Activated CD4-positive, alpha-beta T cell treated with anti-CD3 and anti-CD28 coated beads, Interleukin-2, amount 50 U/mL, for 1 hour (primary cell): Measurements from ENCODE around the gene RHBDF2.

ENCODE experiments used
- DNase-seq: peaks from one replicate; pipeline ENCODE4 v3.0.0-alpha.2; 2020

RHBDF2 gene

DNA sequence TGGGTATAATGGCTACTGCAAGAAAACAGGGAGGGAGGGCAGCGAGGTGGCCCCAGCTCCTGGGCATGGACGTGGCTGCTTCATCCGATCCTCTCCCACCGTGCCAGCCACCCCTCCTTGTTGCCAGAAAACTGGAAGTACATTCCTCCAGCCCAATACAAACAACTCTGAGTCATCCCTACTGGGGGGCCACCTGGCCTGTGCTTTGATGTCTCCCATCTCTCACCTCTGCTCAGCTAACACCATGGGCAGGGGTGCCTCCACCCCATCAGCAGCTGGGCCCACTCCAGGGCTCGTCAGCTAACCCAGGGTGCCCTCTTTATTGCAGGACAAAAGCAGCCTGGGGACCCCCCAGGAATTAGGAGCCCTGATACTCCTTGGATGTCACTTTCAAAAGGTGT is 2.0 kb downstream of the RHBDF2 start:
- DNase-seq: no peak

DNA sequence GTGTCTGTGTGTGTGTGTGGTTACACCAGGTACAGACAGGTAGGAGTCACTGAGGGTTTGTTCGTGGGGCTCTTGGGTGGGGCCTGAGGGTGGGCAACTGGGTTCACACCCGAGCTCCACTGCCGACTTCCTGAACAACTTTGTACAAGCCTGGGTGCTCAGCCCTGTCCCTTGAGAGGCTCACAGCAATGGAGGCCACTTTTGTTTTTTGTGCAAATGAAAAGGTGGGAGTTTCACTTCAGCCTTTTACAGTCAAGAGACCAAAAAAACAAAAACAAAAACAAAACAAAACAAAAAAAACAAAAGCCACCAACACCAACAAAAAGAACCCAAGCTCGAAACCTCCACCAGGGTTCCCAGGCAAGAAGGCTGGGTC is 2.4 kb downstream of the RHBDF2 start:
- no peak for DNase-seq

DNA sequence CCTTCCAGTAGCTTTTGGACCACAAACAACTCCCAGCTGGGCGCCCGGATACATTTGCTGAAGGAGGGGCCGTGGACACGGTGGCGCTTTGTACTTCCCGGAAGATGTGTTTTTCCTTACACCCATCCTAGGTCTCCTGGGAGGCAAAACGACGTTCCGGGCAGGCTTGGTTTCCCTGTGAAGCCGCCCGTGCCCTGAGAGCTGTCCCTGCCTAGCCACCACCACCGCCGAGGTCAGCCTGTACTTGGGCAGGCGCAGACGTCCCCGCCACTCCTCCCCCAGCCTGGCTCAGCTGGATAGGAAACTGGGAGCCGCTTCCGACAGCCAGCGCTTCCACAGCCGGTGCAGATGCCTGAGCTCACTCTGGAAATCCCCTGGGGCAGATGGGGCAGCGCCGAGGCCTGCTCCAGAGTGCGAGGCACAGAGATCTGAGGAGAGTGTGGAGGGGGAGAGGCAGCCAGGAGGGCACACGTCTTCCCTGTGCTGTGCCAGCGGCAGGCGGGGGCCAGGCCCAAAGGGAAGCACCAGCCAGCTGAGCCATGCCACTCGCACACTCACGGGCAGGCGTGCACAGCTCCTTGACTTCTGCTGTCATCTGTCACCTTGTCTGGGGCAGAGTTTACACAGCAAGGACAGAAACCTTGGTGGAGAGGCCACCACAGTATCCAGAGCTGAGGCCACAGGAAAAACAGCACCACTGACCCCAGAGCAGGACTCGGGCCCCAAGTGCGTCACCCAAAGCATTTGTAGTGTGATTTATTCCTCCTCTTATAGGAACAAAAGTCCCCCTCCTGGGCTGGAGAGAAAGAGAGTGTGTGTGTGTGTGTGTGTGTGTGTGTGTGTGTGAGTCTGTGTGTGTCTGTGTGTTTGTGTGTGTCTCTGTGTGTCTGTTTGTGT is 3.0 kb downstream of the RHBDF2 start:
- DNase-seq: no peak

DNA sequence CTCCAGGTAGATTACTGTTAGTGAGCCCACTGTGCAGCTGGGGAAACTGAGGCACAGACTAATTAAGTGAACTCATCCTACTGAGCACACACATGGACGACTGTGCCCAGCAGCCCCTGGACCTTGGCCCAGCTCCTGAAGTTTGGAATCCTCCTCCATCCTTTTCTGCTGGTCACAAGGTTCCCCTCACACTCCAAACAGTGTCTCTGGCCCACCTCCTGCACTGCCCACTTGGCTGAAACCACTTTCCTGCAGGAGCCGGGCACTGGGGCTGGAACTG is 3.6 kb downstream of the RHBDF2 start:
- no peak for DNase-seq

DNA sequence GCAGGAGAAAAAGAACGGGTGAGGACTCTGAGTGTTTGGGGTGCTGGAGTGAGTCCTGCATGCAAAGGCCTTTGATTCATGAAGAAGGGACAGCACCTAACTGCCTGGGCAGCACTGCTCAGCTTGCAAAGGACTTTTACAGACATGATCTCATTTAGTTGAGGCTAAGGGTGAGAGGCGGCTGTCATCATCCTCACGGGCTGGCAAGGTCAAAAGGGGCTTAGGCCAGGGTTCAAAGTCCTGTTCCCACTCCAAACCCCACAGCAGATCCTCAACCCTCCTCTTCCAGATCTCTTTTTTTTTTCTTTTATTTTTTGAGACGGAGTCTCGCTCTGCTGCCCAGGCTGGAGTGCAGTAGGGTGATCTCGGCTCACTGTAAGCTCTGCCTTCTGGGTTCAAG is 4.8 kb downstream of the RHBDF2 start:
- DNase-seq: no peak

- DNase-seq: no peak
Observed at GRCh38 chr17:76495663-76496400, 5.4 kb downstream of the RHBDF2 start.

- no peak for DNase-seq
Observed at GRCh38 chr17:76493505-76494167, 7.6 kb downstream of the RHBDF2 start.

GRCh38 chr17:76492989-76493501 is 8.2 kb downstream of the RHBDF2 start:
- no peak for DNase-seq

- DNase-seq: no peak
Observed at GRCh38 chr17:76492123-76492988, 8.9 kb downstream of the RHBDF2 start.

DNA sequence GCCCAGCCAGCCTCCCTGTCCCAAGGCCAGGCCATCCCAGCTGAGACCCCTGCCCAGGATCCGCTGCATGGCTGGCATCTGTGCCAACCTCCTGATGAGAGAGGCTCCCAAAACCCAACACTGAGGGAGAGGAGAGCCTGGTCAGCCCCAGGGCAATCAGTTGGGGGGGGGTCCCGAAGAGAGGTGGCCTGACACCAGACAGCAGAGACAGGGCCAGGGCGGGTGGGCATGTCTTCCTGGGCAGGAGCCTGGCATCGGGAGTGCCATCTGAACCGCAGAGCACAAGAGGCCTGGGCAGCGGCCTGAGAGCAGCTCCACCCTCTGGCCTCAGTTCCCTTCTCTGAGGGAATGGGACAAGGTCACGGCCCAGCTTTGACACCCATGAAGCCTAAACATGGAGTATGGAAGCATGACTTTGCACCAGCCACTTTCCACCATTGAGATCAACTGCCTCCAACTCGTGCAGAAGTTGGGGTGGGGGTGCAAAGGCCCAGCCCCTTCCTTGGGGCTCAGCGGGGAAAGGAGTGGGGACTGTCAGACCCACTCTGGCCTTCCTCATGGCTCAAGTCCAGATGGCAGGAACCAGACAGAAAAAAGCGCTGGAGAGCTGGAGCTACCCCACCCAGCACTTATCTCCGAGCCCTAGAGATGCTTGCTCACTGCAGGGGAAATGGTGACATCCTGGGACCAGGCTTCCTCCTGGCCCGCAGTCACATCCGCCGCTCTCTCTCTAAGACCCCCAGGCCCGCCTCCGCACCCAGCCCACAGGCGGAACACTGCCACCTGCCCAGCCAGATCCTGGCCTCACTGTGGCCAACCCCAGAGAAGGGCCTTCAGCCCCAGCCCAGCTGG is 9.7 kb downstream of the RHBDF2 start:
- no peak for DNase-seq

DNA sequence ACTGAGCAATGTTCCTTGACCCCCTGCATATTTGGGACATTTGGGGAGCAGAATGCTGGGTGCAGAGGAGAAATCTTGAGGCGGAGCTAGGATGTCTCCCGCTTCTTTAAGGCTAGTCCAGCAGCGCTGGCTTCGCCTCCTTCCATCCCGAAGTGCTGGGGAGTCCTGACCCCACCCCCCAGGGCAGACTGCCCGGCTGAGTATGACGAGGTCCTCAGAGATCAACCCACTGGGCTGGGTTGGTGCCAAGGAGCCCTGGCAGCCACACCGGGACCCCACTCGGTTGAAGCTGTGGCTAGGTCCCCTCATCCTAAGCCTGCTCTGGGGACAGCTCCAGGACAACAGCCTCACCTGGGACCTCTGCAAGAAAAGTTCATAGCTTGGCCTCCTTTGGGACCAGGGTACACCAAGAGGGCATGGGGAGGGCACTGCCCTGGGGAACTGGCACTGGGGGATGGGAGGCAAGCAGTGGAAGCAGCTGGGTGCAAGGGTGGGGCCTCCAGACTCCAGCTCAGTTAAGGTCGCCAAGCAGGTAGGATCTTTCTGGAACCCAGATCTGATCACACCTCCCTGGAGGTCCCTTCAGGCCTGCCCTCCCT is 11.0 kb downstream of the RHBDF2 start:
- DNase-seq: no peak

DNA sequence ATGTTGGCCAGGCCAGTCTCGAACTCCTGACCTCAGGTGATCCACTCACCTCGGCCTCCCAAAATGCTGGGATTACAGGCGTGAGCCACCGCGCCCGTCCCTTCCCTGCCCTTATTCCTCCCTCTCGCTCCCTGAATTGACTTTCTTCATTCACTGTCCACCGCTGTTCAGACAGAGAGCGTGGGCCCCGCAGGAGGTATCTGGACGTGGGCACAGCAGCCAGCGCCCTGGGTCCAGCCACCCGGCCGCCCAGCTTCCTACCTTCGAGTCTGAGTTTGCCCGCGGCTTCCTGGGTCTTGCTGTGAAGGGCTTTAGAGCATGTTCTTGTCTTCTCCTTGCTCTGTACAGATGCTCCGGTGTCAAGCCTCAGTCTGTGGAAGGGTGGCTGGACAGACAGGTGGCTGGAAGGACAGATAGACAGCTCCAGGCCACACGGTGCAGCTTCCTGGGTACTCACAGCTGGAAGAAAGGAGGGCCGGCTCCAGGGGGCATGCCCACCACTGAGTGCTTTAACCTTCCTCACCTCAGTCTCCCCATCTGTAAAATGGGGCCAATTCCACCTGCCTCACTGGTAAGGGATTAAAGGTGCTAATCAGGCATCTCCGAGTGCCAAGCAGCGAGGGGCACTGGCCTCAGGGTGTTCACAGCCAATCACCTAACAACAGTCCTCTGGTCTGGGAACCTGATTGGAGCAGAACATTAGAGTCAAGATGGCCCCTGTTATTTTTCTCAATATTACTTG is 13.6 kb downstream of the RHBDF2 start:
- DNase-seq: no peak

DNA sequence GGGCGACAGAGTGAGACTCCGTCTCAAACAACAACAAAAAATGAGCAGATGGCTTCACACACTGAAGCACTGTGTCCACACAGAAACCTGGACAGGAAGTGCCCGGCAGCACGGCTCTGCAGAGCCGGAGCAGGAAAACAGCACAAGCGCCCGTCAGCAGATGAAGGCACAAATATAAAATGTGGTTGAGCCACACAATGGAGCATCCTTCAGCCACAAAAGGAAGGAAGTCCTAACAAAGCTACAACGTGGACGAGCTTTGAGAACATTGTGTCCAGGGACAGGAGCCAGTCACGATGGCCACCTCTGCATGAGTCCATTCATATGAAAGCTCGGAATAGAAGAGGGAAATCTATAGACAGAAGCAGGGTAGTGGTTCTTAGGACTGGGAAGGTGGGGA is 15.7 kb downstream of the RHBDF2 start:
- no peak for DNase-seq

- DNase-seq: no peak
Observed at GRCh38 chr17:76484228-76484725, 16.9 kb downstream of the RHBDF2 start.

- no peak for DNase-seq
Observed at GRCh38 chr17:76481071-76481655, 20.1 kb downstream of the RHBDF2 start.

- DNase-seq: no peak
Observed at GRCh38 chr17:76480632-76481031, 20.6 kb downstream of the RHBDF2 start.

DNA sequence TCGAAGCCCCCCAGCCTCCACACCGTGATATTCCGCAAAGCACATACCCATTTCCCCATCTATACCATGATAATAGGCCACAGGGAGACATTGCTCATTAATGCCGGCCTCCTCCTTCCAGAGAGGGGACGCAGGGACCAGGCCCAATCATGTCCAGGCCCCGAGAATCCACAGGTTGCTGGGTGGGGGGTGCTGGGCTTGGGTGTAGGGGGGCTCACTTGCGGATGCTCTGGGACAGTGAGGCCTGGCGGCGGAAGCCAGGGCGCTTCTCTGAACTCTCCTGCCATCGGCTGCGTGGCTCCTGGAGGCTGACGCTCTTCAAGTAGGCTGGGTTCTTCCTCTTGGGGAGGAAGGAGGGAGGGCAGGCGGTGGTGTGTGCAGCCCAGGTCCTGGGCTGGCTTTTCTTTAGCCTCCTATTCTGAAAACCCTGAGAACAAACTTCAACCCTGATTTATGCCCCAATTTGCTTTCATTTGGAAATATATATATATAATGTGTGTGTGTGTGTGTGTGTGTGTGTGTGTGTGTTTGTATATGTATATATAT is 21.6 kb downstream of the RHBDF2 start:
- DNase-seq: no peak

DNA sequence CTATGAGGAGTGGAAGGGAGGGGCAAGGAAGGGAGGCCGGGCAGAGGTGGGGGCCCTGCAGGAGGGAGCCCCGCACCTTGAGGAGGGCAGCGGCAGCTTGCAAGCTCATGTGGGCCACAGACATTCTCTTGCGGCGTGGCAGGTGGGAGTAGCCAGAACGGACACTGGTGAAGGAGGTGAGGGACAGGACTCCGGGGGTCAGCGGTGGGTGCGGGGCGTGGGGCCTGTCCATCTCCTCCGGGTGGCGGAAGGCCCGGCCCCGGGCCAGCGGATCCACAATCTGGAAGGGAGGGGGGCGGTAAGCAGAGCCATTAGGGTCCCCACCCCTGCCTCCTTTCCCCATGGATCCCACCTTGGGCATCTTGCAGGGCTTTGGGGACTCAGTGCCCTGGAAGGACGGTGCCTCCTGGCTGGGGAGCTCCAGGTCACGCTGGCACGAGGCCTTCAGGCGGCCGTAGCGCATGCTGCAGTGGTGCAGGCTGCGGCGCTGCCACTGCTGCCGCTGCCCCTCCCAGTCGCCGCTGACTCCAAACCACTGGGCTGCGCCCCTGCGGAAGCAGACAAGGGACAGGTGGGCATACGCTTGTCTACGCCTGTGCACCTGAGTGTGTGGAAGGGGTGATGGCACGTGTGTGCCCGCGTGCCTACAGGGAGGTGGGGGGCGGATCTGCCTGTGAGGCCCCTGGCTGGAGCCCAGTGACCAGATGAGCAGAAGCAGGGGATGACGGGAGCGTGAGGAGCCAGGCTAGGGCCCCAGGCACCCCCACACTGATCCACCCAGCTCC is 22.3 kb downstream of the RHBDF2 start:
- no peak for DNase-seq

DNA sequence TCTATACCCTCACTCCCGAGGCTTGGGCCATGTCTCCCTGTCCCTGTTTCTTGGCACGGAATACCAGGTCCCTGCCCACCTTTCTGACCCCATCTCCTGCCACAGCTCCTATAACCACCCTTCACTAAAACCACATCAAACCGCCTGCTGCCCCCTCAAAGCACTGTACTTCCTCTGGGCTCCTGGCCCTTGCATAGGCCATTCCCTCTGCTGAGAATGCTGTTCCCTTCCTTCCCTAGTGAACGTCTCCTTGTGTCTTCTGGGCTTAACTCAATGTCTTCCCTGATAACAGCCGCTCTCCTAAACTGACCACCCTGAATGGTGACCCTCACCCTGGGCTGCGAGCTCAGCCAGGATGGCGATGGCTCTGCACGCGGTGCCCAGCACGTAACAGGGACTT is 23.1 kb downstream of the RHBDF2 start:
- no peak for DNase-seq
